NCI-H526 (cell line): ENCODE results near the gene SIX5.

Experiments used
- DNase-seq, 2 experiments: peaks; one replicate each; lab custom pipeline; 2025; lab: John Stamatoyannopoulos, UW

SIX5 gene

GRCh38 chr19:45773384-45773783 is 4.3 kb upstream of the SIX5 start:
- no peak for DNase-seq

GRCh38 chr19:45772912-45773311 is 3.9 kb upstream of the SIX5 start:
- DNase-seq, result no peak

- DNase-seq, result no peak
Measured at GRCh38 chr19:45772130-45772840, 3.2 kb upstream of the SIX5 start.

DNA sequence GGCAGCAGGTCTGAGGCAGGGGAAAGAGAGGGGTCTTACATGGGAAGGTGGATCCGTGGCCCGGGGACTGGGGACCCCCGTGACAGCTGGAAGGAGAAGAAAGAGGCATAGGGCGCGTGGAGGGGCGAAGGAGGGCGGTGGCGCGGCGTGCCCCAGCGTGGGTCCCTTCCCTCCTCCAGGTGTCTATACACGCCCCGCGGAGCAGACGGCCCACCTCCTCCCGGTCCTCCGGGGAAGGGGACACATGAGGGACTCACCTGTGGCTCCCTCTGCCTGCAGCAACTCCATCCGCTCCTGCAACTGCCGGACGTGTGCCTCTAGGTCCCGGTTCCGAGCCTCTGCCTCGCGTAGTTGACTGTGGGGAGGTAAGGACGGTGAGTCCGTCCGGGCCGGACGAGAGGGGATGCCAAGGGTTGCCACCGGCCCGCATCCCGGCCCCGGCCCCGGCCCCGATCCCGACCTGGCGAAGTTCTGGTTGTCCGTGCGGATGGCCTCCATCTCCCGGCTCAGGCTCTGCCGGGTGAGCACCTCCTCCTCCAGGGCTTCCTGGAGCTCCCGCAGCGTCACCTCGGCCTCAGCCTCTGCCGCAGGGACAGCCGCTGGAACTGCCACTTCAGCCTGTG is 2.4 kb upstream of the SIX5 start:
- no peak for DNase-seq

DNA sequence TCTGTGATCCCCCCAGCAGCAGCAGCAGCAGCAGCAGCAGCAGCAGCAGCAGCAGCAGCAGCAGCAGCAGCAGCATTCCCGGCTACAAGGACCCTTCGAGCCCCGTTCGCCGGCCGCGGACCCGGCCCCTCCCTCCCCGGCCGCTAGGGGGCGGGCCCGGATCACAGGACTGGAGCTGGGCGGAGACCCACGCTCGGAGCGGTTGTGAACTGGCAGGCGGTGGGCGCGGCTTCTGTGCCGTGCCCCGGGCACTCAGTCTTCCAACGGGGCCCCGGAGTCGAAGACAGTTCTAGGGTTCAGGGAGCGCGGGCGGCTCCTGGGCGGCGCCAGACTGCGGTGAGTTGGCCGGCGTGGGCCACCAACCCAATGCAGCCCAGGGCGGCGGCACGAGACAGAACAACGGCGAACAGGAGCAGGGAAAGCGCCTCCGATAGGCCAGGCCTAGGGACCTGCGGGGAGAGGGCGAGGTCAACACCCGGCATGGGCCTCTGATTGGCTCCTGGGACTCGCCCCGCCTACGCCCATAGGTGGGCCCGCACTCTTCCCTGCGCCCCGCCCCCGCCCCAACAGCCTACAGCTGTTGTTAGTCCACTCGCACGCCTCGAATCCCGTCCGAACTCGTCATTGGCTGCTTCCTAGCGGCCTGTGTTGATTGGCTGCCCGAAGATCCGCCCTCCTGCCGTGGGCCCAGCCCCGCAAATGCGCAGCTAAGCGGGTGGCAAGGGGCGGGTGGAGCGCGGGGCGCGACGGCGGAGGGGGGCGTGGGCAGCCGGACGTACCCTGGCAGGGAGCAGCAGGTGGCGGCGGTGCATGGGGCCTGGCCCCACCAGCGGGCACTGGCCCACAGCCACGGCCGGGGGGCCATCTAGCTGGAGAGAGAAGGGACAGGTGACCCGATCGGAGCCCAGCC is 1.4 kb upstream of the SIX5 start:
- peak; percentile 96 to 99 for DNase-seq

- DNase-seq, result no peak
Measured at GRCh38 chr19:45769821-45770191, 754 bp upstream of the SIX5 start.

DNA sequence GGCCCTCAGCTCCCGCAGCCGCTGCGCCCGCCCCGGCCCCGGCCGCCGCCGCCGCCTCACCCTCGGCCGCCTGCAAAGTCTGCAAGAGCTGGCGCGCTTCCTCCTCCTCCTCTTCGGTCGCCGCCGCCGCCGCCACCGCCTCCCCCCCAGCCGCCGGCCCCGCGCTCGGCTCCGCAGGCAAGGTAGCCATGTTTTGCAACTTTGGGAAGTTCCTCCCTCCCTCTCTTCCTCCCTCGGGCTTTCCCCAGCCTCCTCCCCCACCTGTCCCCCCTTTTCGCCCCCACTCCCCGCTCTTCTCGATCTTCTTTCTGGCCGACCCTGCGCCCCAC is 433 bp downstream of the SIX5 start:
- DNase-seq, result peak in 1 of 2 experiments; percentile 64

DNA sequence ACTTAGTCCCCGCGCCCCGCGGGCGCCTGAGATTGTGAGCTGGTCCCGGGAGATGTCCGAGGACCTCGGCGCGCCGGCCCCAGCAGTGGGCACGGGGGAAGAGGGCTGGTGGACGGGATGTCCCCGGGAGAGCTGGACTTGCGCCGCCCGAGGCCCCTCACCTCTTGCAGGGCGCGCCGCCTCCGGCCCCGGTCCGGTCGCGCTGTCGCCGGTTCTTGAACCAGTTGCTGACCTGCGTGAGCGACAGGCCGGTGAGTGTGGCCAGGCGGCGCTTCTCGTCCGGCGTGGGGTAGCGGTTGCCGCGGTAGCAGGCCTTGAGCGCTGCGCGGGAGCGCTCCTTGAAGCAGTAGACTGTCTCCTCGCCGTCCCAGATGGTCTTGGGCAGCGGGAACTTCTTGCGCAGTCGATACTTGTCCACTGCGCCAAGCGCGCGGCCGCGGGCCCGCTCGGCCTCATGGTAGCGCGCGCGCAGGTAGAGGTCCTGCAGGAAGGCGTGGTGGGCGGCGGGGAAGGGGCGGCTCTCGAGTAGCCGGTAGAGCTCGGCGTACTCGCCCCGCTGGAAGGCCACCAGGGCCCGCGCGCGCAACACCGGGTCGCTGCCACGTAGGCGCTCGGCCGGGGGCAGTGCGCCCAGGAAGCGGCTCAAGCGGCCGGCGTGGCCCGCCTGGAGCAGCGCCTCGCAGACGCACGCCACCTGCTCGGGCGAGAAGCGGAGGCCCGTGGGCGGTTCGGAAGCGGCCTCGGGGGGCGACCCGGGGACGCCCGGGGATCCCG is 984 bp downstream of the SIX5 start:
- peak in 1 of 2 experiments; percentile 66 for DNase-seq

- DNase-seq, result peak in 1 of 2 experiments; percentile 59
Measured at GRCh38 chr19:45767410-45767880, 1.6 kb downstream of the SIX5 start.

DNA sequence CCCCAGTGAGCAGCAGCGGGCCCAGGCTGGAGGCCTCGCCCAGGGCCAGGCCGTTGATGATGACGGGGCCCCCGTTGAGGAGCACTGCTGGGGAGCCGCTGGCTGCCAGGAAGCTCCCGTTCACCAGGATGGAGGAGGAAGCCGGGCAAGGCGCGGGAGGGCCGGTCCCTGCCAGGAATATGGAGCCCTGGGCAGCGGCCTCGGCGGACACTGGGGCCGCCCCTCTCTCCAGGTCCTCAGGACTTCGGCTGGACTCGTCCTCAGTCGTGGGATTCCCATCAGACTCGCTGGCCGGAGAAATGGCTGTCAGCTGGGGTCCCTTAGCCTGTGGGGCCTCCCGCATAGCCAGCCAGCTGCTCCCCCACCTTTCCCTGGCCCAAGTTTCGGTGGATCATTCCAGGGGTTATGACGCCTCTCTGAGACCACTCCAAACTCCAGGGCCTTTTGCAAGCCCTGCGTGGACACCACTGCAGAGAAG is 2.1 kb downstream of the SIX5 start:
- DNase-seq, result no peak

- DNase-seq, result no peak
Measured at GRCh38 chr19:45766296-45766868, 2.7 kb downstream of the SIX5 start.

GRCh38 chr19:45765702-45766295 is 3.3 kb downstream of the SIX5 start:
- DNase-seq, result no peak

DNA sequence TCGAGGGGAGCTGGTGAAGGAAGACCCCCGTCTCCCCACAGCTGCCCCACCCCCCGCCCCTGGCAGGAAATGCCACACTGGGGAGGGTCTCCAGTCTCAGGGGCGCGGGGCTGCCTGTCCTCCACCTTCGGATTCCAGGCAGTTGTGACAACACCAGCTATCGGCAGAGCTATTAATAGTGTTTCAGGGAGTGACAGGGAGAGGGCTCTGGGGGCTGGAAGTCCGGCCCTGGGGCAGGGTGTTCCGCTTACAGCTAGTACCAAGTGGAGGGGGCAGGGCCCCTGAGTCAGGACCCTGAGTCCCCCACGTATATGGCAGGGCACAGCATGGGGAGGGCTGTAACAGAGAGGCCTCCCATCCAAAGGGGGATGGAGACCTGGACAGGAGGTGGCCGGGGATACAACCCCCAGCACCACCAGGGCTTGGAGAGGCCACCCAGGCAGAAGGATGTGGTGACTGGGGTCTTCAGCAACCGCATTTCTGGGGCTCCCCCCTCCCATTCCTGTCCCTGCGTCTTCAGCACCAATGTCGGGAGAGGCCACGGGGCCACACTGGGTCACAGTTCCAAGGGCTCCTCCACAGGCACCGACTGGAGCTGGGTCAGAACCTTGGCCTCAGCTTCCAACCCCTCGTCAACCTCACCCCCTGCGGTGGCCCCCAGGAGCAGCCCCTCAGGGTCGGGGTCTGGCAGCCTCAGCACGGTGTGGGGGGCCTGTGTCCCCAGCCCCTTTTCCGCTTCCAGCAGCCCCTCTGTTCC is 3.9 kb downstream of the SIX5 start:
- DNase-seq, result no peak

- DNase-seq, result no peak
Measured at GRCh38 chr19:45764475-45764874, 4.6 kb downstream of the SIX5 start.

- DNase-seq, result peak in 1 of 2 experiments; percentile 42
Measured at GRCh38 chr19:45763691-45764294, 5.3 kb downstream of the SIX5 start.

DNA sequence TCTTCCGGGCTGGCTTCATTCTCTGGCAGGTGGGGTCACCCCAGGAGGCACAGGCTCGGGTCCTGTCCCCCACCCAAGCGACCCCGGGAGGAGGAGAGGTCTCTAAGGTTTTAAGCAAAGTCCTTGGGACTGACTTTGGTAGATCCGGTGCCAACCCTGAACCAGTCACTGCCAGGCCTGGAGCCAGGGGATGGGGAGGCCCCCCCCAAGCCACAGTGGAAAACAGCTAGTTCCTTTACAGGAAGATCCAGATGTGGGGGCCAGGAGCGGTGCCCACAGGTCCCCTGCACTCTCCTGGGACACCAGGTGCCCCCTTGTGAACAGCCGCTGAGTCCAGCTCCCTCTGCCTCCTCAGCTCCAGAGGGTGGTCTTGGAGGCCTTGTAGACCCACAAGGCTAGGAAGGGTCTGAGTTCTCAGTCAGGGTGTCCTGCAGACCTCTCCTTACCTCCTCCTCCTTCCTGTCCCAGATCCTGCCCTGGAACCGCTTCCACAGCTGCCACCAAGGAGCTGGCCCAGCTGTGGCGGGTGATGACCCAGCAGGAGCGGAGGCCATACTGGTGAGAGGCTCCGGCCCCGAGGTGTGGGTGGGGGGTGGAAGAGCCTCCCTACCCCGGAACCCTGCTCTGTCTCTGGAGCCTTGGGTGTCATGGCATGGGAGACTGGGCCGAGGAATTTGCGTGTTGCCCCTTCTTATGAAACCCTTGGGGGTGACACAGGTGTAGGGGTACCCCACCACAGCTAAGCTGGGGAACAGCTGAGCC is 6.0 kb downstream of the SIX5 start:
- DNase-seq, result no peak

GRCh38 chr19:45761714-45762113 is 7.3 kb downstream of the SIX5 start:
- DNase-seq, result no peak

DNA sequence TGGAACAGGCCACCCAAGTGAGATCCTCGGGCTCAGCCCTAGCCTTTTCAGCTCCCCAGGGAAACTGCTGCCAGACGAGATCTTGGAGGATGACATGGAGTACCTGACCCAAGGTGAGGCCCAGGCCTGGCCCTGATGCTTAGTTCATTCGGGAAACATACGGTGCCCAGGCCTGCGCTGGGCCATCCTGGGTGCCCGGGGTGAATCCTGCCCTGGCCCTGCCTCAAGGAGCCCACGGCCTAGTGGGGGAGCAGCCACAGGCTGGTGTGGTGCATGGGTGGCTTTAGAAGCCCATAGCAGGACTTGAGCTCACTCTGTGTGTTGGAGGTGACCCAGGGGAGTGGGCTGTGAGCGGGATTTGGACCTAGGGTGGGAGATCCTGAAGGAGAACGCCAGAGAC is 10.1 kb downstream of the SIX5 start:
- DNase-seq, result no peak

DNA sequence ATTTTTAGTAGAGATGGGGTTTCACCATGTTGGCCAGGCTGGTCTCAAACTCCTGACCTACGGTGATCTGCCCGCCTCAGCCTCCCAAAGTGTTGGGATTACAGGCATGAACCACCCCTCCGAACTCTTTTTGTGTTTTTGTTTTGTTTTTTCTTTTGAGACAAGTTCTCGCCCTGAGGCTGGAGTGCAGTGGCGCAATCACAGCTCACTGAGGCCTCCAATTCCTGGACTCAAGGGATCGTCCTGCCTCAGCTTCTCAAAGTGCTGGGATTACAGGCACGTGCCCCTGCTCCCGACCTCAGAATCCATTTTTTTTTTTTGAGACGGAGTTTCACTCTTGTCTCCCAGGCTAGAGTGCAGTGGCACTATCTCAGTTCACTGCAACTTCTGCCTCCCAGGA is 11.4 kb downstream of the SIX5 start:
- no peak for DNase-seq
